ENCODE measurements around the gene CFAP210. TPM values are rescaled to one million over a fixed set of nuclear protein-coding genes. Genes with fewer than 3 reads are reported as not detected.

The CFAP210 gene
- total and polyA plus RNA-seq, 2 experiments from 2014 or later = 3.7 TPM; not detected in 1

- TF ChIP-seq ZNF114 (CRISPR knock-in tag; IDR thresholded peaks at IDR 0.05) (no peak), NANOG (IDR thresholded peaks at IDR 0.05; ENCODE audit: borderline replicate concordance) (no peak), ZNF462 (CRISPR knock-in tag; IDR thresholded peaks at IDR 0.05) (no peak)
- DNase-seq (ENCODE audit: low spot score) (no peak), ATAC-seq (no peak)
- Histone ChIP-seq H2AFZ (no peak overlapping the region), H4K20me1 (replicated peaks; ENCODE audit: insufficient read depth) (no peaks in the 10 kb centered on the region), H3K4me2 (no peak overlapping the region), H3K9me2 (ENCODE audit: insufficient read depth) (no peaks in the 10 kb centered on the region), H3K36me3 (ENCODE audit: insufficient read depth) (no peaks in the 10 kb centered on the region), H3K27me3 (ENCODE audit: insufficient read depth) (no peaks in the 10 kb centered on the region), H3F3A (replicated peaks; ENCODE audit: low read depth) (no peaks in the 10 kb centered on the region), H3K79me2 (replicated peaks; ENCODE audit: insufficient read depth) (no peaks in the 10 kb centered on the region), H3K4me3 (no peak overlapping the region), H3K4me1 (ENCODE audit: insufficient read depth) (no peaks in the 10 kb centered on the region), H3K27ac (ENCODE audit: low read depth) (no peak overlapping the region)
- Mint-ChIP-seq H3K4me3 (no peak overlapping the region), H3K4me1 (no peaks in the 10 kb centered on the region), H3K27me3 (ENCODE audit: insufficient read depth, low read depth, poor library complexity) (no peaks in the 10 kb centered on the region), H3K9me3 (no peaks in the 10 kb centered on the region), H3K27ac (no peak overlapping the region), H3K36me3 (ENCODE audit: low read depth) (no peaks in the 10 kb centered on the region)
Measured at GRCh38 chr2:169663247-169663646, 31.0 kb downstream of the CFAP210 start.

- Histone ChIP-seq H3K79me2 (replicated peaks; ENCODE audit: insufficient read depth) (no peaks in the 10 kb centered on the region), H3K4me2 (no peak overlapping the region), H3K36me3 (ENCODE audit: insufficient read depth) (no peaks in the 10 kb centered on the region), H4K20me1 (replicated peaks; ENCODE audit: insufficient read depth) (no peaks in the 10 kb centered on the region), H3K9me2 (ENCODE audit: insufficient read depth) (no peaks in the 10 kb centered on the region), H2AFZ (no peak overlapping the region), H3K27ac (ENCODE audit: low read depth) (no peak overlapping the region), H3F3A (replicated peaks; ENCODE audit: low read depth) (no peaks in the 10 kb centered on the region), H3K27me3 (ENCODE audit: insufficient read depth) (no peaks in the 10 kb centered on the region), H3K4me3 (no peak overlapping the region), H3K4me1 (ENCODE audit: insufficient read depth) (no peaks in the 10 kb centered on the region)
- DNase-seq (ENCODE audit: low spot score) = no peak
- H3K9me3 Mint-ChIP-seq = no peaks in the 10 kb centered on the region
- H3K27ac Mint-ChIP-seq = no peak overlapping the region
- no peak overlapping the region for H3K4me3 Mint-ChIP-seq
- H3K4me1 Mint-ChIP-seq = no peaks in the 10 kb centered on the region
- no peak for ATAC-seq
- H3K27me3 Mint-ChIP-seq (ENCODE audit: insufficient read depth, low read depth, poor library complexity) = no peaks in the 10 kb centered on the region
- no peaks in the 10 kb centered on the region for H3K36me3 Mint-ChIP-seq (ENCODE audit: low read depth)
- no peak for TF ChIP-seq JUNB (IDR thresholded peaks at IDR 0.05; ENCODE audit: unreplicated experiment)
- TF ChIP-seq ZNF331 (CRISPR knock-in tag; IDR thresholded peaks at IDR 0.05; ENCODE audit: low read depth) = no peak
- TF ChIP-seq STAT1 (IDR thresholded peaks at IDR 0.05; ENCODE audit: unreplicated experiment) = no peak
- TF ChIP-seq REST (IDR thresholded peaks at IDR 0.05; ENCODE audit: unreplicated experiment) = no peak
- TF ChIP-seq CTCF (conservative IDR thresholded peaks at IDR 0.05; ENCODE audit: low read depth in 2 of 2) = no peak
- TF ChIP-seq EZH2 (IDR thresholded peaks at IDR 0.05; ENCODE audit: low read depth, unreplicated experiment) = no peak
- no peak for TF ChIP-seq POLR2AphosphoS5 (IDR thresholded peaks at IDR 0.05; ENCODE audit: low read depth)
- no peak for TF ChIP-seq CREB1 (CRISPR knock-in tag; IDR thresholded peaks at IDR 0.05; ENCODE audit: low read depth)
- no peak for TF ChIP-seq ZNF114 (CRISPR knock-in tag; IDR thresholded peaks at IDR 0.05)
Measured at GRCh38 chr2:169662744-169663143, 31.5 kb downstream of the CFAP210 start.
